ENCODE data around the gene IL16.
"Not testable (repeated sequence)": the region's sequence is repeated elsewhere in the genome, so short reads cannot be mapped to it uniquely, and the experiment has no call there.

IL16 gene

DNA sequence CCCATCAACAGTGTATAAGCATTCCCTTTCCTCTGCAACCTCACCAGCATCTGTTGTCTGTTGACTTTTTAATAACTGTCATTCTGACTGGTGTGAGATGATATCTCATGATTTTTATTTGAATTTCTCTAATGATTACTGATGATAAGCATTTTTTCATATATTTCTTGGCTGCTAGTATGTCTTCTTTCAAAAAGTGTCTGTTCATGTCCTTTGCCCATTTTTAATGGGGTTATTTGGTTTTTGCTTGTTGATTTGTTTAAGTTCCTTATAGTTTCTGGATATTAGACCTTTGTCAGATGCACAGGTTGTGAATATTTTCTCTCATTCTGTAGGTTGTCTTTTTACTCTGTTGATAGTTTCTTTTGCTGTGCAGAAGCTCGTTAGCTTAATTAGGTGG lies 11.3 kb downstream of the IL16 start:
- DNase-seq (ENCODE audit: low spot score), result not testable (repeated sequence)

DNA sequence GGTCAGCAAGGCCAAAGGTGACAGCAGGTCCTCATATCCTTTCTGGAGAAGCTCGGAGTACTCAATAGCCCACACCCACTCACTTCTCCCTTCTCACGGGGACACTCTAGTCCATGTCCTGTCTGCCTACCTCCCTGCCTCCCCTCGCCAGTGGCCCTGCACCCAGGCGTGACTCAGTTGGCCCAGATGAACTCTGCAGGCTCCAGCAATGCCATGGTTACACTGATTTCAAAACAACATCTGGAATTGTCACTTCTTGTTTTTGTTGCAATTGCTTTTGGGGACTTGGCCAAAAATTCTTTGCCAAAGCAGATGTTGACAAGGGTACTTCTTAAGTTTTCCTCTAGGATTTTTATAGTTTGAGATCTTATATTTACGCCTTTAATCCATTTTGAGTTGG lies 13.0 kb downstream of the IL16 start:
- DNase-seq (ENCODE audit: low spot score), result peak; percentile 8

DNA sequence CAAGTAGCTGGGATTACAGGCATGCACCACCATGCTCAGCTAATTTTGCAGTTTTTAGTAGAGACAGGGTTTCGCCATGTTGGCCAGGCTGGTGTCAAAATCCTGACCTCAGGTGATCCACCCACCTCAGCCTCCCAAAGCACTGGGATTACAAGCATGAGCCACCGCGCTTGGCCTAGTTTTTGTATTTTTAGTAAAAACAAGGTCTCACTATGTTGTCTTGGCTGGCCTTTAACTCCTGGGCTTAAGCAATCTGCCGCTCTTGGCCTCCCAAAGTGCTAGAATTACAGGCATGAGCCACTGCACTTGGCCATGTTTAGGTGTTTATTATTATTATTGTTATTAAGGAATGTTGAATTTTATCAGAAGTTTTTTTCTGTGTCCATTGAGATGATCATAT lies 14.7 kb downstream of the IL16 start:
- DNase-seq (ENCODE audit: low spot score), result peak; percentile 2

- DNase-seq (ENCODE audit: low spot score), result no peak
These were observed 17.3 kb downstream of the IL16 start for GRCh38 chr15:81213982-81214381.

DNA sequence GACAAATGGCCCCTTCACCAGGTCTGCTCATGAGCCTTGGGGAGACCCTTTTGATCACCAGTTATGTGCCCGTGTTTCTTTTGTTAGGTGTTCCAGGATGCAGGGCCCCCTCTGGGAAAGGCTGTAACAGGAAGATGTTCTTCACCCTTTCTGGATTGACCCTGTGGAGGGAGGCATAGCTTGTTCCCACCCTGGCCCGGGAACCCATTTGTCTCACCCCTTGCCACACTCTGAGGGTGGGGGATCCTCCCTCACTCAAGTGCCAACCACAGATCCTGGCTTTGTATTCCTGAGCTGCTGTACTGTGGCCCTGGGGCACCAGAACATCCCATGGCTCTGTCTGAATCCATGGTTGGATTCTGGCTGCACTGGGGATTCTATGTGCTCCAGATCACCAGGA lies 18.9 kb downstream of the IL16 start:
- no peak for DNase-seq (ENCODE audit: low spot score)

DNA sequence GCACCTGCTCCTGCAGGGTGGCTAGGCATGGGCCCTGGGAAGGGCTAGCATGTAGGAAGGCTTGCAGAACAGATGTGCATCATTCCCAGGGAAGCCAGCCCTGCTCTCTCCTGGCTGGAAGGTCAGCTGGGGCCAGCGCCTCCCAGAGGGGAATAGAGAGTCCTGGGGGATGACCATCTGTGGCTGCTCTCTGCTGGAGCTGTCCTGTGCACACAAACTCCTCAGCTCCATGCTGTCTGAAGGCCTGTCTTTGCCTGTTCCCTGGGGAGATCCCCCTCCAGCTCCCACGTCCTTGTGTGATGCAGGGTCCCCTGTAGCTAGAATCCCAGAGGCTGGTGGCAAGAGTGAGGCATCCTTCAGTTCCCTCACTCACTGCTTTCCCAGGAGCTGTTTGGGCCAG lies 19.3 kb downstream of the IL16 start:
- no peak for DNase-seq (ENCODE audit: low spot score)

- DNase-seq (ENCODE audit: low spot score), result no peak
These were observed 19.7 kb downstream of the IL16 start for GRCh38 chr15:81216422-81216821.

GRCh38 chr15:81221449-81221848 lies 24.8 kb downstream of the IL16 start:
- DNase-seq (ENCODE audit: low spot score), result no peak

GRCh38 chr15:81222007-81222406 lies 25.3 kb downstream of the IL16 start:
- DNase-seq (ENCODE audit: low spot score), result no peak

DNA sequence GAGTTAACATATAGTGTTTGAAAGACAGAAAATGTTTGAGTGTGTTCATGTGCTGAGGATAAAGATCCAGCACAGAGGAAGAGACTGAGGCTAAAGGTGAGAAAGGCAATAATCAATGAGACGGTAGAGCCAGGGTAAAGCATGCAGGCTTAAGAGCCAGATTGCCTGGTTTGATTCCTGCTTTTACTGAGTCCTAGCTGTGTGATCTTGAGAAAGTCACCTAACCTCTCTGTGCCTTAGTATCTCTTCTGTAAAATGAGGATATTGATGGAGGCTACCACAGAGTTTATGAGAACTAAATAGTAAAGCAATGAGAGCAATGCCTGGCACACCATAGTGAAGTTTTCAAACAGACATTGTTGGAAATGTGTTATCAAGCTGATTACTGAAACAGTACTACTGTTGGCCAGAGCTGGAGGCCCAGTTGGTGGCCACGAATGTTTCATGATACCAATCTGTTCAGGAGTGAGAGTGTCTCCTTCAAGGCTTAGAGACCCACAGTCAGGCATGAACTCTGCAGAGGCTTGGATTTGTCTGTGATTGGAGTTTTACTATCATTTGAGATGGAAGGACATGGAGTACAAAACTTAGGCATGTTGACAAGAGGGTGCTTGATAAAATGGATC lies 26.8 kb downstream of the IL16 start:
- DNase-seq (ENCODE audit: low spot score), result no peak

- DNase-seq (ENCODE audit: low spot score), result no peak
These were observed 27.6 kb downstream of the IL16 start for GRCh38 chr15:81224232-81224631.

DNA sequence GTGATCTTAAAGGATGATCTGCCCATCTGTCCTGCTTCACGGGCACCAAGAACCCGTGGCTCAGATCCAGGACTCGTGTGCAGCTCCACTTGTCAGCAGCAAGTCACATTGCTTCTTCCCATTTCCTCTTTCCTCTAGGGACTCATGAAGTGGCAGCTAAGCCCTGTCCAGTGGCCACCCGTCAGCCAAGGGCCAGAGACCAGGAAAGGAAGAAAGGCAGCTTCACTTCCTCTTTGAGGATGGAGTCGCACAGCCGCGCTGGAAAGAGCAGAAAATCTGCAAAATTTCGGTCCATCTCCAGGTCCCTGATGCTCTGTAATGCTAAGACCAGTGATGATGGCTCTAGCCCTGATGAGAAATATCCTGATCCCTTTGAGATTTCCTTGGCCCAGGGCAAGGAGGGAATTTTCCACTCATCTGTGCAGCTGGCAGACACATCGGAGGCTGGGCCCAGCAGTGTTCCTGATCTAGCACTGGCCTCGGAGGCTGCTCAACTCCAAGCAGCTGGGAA lies 28.5 kb downstream of the IL16 start:
- DNase-seq (ENCODE audit: low spot score), result no peak

- DNase-seq (ENCODE audit: low spot score), result no peak
These were observed 31.0 kb downstream of the IL16 start for GRCh38 chr15:81227716-81228115.

DNA sequence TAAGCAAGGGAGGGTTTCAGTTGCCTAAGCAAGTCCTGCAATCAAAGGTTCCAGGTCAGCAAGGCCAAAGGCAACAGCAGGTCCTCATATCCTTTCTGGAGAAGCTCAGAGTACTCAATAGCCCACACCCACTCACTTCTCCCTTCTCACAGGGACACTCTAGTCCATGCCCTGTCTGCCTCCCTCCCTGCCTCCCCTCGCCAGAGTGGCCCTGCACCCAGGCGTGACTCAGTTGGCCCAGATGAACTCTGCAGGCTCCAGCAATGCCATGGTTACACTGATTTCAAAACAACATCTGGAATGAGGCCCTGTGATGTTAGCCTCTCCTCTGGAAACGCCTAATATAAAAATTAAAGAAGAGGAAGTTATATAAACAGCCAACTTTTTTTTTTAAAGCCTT lies 32.9 kb downstream of the IL16 start:
- no peak for DNase-seq (ENCODE audit: low spot score)

- no peak for DNase-seq (ENCODE audit: low spot score)
These were observed 38.8 kb downstream of the IL16 start for GRCh38 chr15:81235276-81236123.

- no peak for DNase-seq (ENCODE audit: low spot score)
These were observed 42.5 kb downstream of the IL16 start for GRCh38 chr15:81239190-81239589.

- no peak for DNase-seq (ENCODE audit: low spot score)
These were observed 46.1 kb downstream of the IL16 start for GRCh38 chr15:81242778-81243177.

DNA sequence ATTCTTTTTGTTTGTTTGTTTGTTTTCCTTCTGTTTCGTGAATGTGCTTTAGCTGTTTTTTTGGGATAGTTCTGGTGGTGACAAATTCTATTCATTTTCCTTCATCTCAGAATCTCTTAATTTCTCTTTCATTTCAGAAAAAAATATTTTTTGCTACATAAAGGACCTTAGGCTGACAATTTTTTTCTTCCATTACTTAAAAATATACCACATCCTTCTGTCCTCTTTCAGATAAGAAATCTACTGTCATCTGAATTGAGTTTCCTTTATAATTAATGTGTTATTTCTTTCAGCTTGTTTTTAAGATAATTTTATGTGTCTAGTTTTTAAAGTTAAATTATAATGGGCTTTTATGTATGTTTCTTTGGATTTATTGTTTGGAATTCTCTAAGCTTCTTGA lies 47.6 kb downstream of the IL16 start:
- DNase-seq (ENCODE audit: low spot score), result no peak

DNA sequence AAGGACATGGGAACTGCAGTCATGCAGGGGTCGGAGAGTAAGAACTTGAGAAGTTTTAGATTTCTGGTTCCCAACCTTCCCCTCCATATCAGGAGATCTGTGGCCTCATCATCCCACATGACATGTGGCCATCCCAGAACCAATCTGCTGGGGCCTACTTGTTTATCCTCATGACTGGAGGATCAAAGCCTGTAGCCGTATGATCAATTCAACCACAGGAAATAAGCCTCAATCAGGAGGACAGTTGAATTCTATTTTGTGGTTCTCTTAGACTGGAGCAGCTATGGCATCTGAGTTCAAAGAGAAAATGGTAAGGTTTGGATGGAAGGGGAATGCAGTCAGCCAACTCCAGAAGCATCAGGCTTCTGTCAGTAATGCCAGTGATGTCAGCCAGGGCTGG lies 57.2 kb downstream of the IL16 start:
- no peak for DNase-seq (ENCODE audit: low spot score)

GRCh38 chr15:81254277-81254915 lies 57.7 kb downstream of the IL16 start:
- DNase-seq (ENCODE audit: low spot score), result no peak

DNA sequence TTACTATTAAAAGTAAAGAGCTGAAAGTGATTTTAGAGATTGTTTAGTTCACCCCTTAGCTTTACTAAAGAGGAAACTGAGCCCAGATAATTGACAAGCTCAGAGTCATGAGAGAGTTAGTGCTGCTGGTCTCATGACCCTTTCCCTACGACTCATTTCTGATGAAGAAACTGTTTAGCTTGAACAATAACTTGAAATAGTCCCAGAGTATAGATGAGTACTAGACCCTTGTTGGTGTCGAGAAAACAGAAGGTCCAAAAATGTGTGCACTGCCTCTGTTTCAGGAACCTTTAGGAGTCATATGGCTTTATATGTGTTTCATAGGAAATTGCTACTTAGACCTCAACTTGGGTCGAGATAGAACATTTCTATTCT lies 58.2 kb downstream of the IL16 start:
- no peak for DNase-seq (ENCODE audit: low spot score)

DNA sequence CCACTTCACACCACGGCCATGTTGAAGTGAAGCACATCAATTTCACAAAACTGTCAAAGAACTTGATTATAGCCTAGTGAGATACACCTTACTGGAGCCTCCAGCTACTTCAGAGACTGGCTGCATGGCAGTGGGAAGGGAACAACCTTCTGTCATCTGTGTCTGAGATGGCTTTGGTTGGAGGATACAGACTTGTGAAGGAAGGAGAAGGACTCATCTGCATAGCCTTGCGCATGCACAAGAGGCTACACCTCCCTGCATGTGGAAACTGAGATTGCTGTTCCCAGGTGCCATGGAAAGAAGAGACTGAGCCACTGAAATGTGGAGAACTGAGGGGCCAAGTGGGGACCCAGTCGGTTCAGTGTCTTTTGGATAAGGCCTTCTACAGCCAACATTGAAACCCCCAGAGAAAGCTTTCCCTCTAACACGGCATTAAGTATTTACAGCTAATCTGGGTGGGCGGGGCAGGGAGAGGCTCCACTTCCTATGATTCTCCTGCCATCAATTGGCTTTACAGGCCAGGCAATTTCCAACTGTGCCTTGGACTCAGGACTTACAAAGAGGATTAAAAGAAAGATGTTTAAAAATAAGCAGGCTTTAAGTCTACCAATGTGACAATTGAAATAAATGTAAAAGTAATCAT lies 58.8 kb downstream of the IL16 start:
- no peak for DNase-seq (ENCODE audit: low spot score)

GRCh38 chr15:81255958-81256320 lies 59.3 kb downstream of the IL16 start:
- no peak for DNase-seq (ENCODE audit: low spot score)
